GM12872 (cell line): ENCODE data around the gene CTNS.

ENCODE experiments used
- TF ChIP-seq, protein P1 (sequence below): IDR thresholded peaks from 3 replicates; pipeline ENCODE4 v1.5.1; 2011; ENCODE audit warnings: low read depth, mild to moderate bottlenecking, low read length, moderate library complexity; ENCODE audit not compliant: insufficient read depth

Gene CTNS

DNA sequence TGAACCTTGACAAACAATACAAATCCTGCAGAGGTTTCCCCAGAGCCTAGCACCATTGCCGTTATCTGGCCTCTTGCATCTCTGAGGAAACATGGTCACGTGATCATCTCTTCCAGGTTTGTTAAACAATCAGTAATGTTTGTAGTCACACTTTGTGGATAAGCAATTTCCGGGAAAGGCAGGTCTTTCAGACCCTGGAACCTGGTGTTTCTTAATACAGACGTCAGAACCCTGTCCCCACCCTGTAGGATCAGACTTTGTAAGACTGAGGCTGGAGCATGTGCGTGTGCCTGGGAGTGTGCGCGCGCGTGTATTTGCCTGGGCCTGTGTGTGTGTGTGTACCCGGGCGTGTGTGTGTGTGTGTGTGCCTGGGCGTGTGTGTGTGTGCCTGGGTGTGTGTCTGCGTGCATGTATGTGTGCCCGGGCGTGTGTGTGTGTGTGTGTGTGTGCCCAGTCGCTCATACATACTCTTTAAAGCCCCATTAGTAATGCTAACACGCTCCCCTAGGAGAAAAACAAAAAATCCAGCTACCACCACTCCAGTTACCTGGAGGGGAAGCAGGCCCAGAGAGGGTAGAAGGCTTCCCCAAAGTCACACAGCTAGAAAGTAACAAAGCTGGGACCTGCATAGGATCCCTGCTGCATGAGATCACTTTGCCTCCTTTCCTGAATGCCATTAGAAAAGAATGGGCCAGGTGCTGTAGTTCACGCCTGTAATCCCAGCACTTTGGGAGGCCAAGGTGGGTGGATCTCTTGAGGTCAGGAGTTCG lies 5.3 kb downstream of the CTNS start:
- TF ChIP-seq, protein P1, sequence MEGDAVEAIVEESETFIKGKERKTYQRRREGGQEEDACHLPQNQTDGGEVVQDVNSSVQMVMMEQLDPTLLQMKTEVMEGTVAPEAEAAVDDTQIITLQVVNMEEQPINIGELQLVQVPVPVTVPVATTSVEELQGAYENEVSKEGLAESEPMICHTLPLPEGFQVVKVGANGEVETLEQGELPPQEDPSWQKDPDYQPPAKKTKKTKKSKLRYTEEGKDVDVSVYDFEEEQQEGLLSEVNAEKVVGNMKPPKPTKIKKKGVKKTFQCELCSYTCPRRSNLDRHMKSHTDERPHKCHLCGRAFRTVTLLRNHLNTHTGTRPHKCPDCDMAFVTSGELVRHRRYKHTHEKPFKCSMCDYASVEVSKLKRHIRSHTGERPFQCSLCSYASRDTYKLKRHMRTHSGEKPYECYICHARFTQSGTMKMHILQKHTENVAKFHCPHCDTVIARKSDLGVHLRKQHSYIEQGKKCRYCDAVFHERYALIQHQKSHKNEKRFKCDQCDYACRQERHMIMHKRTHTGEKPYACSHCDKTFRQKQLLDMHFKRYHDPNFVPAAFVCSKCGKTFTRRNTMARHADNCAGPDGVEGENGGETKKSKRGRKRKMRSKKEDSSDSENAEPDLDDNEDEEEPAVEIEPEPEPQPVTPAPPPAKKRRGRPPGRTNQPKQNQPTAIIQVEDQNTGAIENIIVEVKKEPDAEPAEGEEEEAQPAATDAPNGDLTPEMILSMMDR = no peak

DNA sequence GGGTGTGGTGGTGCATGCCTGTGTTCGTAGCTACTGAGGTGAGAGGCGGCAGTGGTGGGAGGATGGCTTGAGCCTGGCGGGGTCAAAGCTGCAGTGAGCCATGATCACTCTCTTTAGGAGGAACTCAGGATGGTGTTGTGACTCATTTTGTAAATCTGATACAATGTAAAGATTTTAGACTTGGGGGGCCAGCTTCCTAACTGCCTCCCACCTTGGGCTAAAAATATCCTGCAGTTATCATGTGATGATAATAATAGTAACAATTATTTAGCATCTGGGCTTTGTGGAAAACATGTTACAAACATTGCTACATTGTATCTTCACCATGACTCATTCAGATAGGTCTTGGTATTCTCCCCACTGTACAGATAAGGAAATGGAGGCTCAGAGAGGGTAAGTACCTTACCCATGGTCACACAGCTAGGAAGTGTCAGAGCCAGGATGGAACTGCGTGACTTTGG lies 7.4 kb downstream of the CTNS start:
- TF ChIP-seq, protein P1 = no peak

DNA sequence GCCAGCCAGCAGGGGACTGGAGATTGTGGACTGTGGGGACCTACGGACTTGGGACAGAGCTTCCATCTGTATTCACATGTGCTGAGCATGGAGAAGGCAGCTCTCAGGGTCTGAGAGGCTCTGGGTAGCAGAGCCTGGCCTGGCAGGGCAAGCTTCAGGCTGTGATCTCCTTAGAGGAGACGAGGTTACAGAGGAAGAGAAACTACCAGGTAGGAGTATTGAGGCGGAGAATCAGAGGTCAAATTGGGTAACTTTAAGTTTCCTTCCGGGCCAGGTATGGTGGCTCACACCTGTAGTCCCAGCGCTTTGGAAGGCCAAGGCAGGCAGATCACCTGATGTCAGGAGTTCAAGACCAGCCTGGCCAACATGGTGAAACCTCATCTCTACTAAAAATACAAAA lies 8.8 kb downstream of the CTNS start:
- TF ChIP-seq, protein P1 = no peak

DNA sequence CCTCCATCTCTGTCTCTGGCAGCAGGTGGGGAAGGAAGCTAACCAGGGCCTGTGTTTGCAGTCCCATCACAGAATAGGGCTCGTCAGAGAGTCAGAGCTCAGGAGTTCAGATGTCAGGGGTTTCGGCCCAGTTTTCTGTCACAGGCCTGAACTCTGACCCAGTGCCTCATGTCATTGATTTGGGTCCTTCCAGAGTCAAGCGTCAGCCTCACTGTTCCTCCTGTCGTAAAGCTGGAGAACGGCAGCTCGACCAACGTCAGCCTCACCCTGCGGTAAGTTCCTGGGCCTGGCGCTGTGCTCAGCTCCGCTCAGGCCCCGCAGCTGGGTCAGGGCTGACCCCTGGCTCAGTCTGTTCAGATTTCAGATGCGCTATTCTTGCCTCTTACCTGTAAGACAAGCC lies 10.7 kb downstream of the CTNS start:
- TF ChIP-seq, protein P1 = no peak

DNA sequence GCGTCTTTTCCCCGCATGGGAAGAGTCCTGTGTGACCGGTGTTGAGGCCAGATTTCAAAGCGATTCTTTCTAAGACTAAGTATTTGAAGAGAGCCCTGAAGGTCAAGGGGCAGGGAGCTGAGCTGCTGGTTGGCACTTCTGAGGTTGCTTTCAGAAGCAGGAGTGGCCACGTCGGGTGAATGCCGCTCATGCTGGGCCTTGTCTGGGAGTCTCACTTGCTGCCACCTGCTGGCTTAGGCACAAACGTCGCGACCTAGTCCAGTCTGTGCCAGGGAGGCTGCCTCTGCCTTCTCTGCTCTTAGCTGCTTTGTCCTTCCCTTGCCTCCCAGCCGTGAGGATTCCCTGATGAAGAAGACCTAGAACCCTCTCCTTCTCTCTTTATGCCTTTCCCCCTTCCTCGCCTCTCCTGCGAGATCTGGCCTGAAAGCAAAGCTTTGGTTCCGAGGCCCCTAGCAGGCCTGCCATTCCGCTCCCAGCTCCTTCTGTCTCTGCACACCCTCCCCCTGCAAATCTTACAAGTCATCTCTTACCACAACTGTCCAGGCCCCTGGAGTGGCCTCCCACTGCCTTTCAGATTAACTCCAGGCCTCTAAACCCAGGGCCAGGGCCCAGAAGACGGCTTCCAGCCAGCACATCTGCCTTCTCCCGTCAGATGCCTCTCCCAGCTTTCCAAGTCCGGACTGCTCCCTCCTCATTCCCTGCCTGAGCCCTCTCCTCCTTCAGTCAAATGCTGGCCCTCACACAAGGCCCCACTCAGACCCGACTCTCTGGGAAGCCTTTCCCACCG lies 11.4 kb downstream of the CTNS start:
- TF ChIP-seq, protein P1 = peak; percentile 67

DNA sequence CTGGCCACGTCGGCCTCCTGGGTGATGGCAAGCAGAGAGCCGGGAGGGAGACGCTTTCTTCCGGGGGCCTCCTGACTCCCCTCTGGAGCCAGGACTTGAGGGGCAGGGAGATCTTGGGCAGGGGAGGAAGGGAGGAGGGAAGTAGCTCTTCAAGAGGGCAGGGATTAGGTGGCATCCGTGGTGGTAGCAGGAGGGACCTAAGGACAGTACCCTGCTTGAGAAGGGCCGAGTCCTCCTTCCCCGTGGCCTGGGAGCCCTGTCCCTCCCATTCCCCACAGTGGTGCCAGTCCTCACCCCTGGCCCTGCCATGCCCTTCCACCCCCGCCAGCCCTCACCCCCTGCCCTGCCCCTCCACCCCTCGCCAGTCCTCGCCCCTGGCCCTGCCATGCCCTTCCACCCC lies 19.2 kb downstream of the CTNS start:
- TF ChIP-seq, protein P1 = no peak

DNA sequence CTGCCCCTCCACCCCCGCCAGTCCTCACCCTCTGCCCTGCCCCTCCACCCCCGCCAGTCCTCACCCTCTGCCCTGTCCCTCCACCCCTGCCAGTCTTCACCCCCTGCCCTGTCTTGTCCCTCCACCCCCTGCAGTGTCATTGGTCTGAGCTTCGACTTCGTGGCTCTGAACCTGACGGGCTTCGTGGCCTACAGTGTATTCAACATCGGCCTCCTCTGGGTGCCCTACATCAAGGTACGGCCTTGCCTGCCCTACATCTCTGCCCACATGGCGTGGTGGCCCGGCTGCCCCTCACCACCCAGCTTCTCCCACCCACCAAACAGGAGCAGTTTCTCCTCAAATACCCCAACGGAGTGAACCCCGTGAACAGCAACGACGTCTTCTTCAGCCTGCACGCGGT lies 19.8 kb downstream of the CTNS start:
- TF ChIP-seq, protein P1 = no peak
